ENCODE results near the gene CYP2R1. TPM values are rescaled to one million over a fixed set of nuclear protein-coding genes. Genes with fewer than 3 reads are reported as not detected.
"Not testable (repeated sequence)": the region's sequence is repeated elsewhere in the genome, so short reads cannot be mapped to it uniquely, and the experiment has no call there.

Gene CYP2R1
- total and polyA plus RNA-seq, 2 experiments from 2014 or later, result 11.8 to 16.4 TPM

GRCh38 chr11:14884667-14885273 is 7.3 kb downstream of the CYP2R1 start:
- no peak overlapping the region for H3K27ac Mint-ChIP-seq
- no peak for TF ChIP-seq JUNB (IDR thresholded peaks at IDR 0.05; ENCODE audit: unreplicated experiment)
- no peak for TF ChIP-seq ZNF114 (CRISPR knock-in tag; IDR thresholded peaks at IDR 0.05)
- TF ChIP-seq ZNF331 (CRISPR knock-in tag; IDR thresholded peaks at IDR 0.05; ENCODE audit: low read depth), result no peak
- TF ChIP-seq, protein P1, sequence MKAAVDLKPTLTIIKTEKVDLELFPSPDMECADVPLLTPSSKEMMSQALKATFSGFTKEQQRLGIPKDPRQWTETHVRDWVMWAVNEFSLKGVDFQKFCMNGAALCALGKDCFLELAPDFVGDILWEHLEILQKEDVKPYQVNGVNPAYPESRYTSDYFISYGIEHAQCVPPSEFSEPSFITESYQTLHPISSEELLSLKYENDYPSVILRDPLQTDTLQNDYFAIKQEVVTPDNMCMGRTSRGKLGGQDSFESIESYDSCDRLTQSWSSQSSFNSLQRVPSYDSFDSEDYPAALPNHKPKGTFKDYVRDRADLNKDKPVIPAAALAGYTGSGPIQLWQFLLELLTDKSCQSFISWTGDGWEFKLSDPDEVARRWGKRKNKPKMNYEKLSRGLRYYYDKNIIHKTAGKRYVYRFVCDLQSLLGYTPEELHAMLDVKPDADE (IDR thresholded peaks at IDR 0.05), result no peak
- no peak for TF ChIP-seq CTCF (conservative IDR thresholded peaks at IDR 0.05; ENCODE audit: low read depth in 2 of 2)
- no peak for TF ChIP-seq POLR2AphosphoS5 (IDR thresholded peaks at IDR 0.05; ENCODE audit: low read depth)
- no peak for TF ChIP-seq STAT1 (IDR thresholded peaks at IDR 0.05; ENCODE audit: unreplicated experiment)
- TF ChIP-seq, protein P2, sequence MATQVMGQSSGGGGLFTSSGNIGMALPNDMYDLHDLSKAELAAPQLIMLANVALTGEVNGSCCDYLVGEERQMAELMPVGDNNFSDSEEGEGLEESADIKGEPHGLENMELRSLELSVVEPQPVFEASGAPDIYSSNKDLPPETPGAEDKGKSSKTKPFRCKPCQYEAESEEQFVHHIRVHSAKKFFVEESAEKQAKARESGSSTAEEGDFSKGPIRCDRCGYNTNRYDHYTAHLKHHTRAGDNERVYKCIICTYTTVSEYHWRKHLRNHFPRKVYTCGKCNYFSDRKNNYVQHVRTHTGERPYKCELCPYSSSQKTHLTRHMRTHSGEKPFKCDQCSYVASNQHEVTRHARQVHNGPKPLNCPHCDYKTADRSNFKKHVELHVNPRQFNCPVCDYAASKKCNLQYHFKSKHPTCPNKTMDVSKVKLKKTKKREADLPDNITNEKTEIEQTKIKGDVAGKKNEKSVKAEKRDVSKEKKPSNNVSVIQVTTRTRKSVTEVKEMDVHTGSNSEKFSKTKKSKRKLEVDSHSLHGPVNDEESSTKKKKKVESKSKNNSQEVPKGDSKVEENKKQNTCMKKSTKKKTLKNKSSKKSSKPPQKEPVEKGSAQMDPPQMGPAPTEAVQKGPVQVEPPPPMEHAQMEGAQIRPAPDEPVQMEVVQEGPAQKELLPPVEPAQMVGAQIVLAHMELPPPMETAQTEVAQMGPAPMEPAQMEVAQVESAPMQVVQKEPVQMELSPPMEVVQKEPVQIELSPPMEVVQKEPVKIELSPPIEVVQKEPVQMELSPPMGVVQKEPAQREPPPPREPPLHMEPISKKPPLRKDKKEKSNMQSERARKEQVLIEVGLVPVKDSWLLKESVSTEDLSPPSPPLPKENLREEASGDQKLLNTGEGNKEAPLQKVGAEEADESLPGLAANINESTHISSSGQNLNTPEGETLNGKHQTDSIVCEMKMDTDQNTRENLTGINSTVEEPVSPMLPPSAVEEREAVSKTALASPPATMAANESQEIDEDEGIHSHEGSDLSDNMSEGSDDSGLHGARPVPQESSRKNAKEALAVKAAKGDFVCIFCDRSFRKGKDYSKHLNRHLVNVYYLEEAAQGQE (IDR thresholded peaks at IDR 0.05; ENCODE audit: unreplicated experiment), result no peak
- no peak for TF ChIP-seq EZH2phosphoT487 (IDR thresholded peaks at IDR 0.05; ENCODE audit: unreplicated experiment)
- TF ChIP-seq CREB1 (CRISPR knock-in tag; IDR thresholded peaks at IDR 0.05; ENCODE audit: low read depth), result no peak
- DNase-seq (ENCODE audit: low spot score) (no peak), ATAC-seq (no peak)
- Histone ChIP-seq H3F3A (replicated peaks; ENCODE audit: low read depth) (no peaks in the 10 kb centered on the region), H3K4me2 (no peak overlapping the region), H3K4me1 (ENCODE audit: insufficient read depth) (0 out of 2 replicates have a peak, but pooled peaks cover 4% of the 10 kb centered on the region), H3K36me3 (ENCODE audit: insufficient read depth) (peaks cover 4% of the 10 kb centered on the region; the same call in 1 of the 2 replicates), H3K9me2 (ENCODE audit: insufficient read depth) (no peaks in the 10 kb centered on the region), H2AFZ (no peak overlapping the region), H4K20me1 (replicated peaks; ENCODE audit: insufficient read depth) (no peaks in the 10 kb centered on the region; the same call in 1 of the 2 replicates), H3K27me3 (ENCODE audit: insufficient read depth) (no peaks in the 10 kb centered on the region), H3K4me3 (no peak overlapping the region), H3K79me2 (replicated peaks; ENCODE audit: insufficient read depth) (no peaks in the 10 kb centered on the region), H3K27ac (ENCODE audit: low read depth) (no peak overlapping the region)
- no peak overlapping the region for H3K4me3 Mint-ChIP-seq
- peaks cover 11% of the 10 kb centered on the region; the same call in 2 of the 3 replicates for H3K36me3 Mint-ChIP-seq (ENCODE audit: low read depth)
- H3K4me1 Mint-ChIP-seq, result no peaks in the 10 kb centered on the region
- H3K9me3 Mint-ChIP-seq, result 0 out of 3 replicates have a peak, but pooled peaks cover 4% of the 10 kb centered on the region
- H3K27me3 Mint-ChIP-seq (ENCODE audit: insufficient read depth, low read depth, poor library complexity), result peaks cover 2% of the 10 kb centered on the region

- DNase-seq (ENCODE audit: low spot score); H4K20me1 ChIP-seq (replicated peaks; ENCODE audit: insufficient read depth); H3K27me3 ChIP-seq (ENCODE audit: insufficient read depth); H3K9me2 ChIP-seq (ENCODE audit: insufficient read depth); H2AFZ ChIP-seq; H3K27ac Mint-ChIP-seq; H3K4me1 ChIP-seq (ENCODE audit: insufficient read depth); H3K4me1 Mint-ChIP-seq; H3K4me2 ChIP-seq; ATAC-seq; H3F3A ChIP-seq (replicated peaks; ENCODE audit: low read depth); H3K4me3 ChIP-seq; H3K27ac ChIP-seq (ENCODE audit: low read depth); H3K9me3 Mint-ChIP-seq; H3K27me3 Mint-ChIP-seq (ENCODE audit: insufficient read depth, low read depth, poor library complexity); H3K79me2 ChIP-seq (replicated peaks; ENCODE audit: insufficient read depth); H3K4me3 Mint-ChIP-seq; H3K36me3 ChIP-seq (ENCODE audit: insufficient read depth): not testable (repeated sequence)
- peaks cover 11% of the 10 kb centered on the region; the same call in 2 of the 3 replicates for H3K36me3 Mint-ChIP-seq (ENCODE audit: low read depth)
Observed at GRCh38 chr11:14883683-14884082, 8.3 kb downstream of the CYP2R1 start.
